Fibroblast of mammary gland (primary cell): ENCODE results near the gene VPS9D1.
"Not testable (repeated sequence)": the region's sequence is repeated elsewhere in the genome, so short reads cannot be mapped to it uniquely, and the experiment has no call there.

Experiments used
- DNase-seq: peaks from one replicate; pipeline ENCODE4 v3.0.0-alpha.2; 2010; ENCODE audit warnings: low read depth
- H3K4me3 ChIP-seq: 2 replicates; pipeline ENCODE4 v1.5.1; 2011; ENCODE audit warnings: low read depth, mild to moderate bottlenecking, low read length, moderate library complexity; ENCODE audit not compliant: control insufficient read depth
- TF ChIP-seq, protein P1 (sequence below): conservative IDR thresholded peaks from 2 replicates; pipeline ENCODE4 v1.5.1; 2011; ENCODE audit warnings: low read depth, low read length, inconsistent platforms; ENCODE audit not compliant: control insufficient read depth, insufficient read depth

VPS9D1 gene

DNA sequence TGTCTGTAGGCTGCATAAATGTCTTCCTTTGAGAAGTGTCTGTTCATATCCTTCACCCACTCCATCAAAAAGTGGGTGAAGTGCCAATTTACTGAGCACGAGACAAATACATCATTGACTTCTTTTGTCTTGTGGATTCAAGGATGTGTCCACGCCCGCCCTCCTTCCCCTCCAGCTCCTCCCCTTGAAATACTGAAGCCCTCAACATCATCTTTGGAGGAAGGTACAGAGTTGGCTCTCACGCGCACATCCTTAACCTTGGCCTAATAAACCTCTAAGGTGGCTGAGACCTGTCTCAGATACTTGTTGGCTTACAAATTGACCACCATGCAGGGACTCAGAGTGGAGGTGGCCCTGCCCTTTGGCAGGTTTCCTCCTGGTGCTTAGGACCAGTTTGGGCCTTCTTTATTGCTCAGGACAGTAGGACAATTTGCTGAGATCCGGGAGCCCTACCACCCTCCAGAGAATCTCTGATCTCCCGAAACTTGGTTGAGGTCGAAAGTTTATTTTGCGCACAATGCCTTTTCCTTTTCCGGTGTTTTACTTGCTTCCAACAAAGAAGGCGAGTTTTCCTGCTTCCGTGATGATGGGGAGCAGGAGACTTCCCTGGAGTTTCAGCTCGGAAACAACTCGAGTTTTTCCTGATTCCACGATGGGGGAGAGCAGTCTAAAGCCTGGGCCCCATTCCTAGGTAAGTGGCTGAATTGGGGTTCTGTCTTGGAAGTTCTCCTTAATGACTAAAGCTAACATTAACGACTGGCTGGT lies 48.3 kb downstream of the VPS9D1 start:
- TF ChIP-seq, protein P1, sequence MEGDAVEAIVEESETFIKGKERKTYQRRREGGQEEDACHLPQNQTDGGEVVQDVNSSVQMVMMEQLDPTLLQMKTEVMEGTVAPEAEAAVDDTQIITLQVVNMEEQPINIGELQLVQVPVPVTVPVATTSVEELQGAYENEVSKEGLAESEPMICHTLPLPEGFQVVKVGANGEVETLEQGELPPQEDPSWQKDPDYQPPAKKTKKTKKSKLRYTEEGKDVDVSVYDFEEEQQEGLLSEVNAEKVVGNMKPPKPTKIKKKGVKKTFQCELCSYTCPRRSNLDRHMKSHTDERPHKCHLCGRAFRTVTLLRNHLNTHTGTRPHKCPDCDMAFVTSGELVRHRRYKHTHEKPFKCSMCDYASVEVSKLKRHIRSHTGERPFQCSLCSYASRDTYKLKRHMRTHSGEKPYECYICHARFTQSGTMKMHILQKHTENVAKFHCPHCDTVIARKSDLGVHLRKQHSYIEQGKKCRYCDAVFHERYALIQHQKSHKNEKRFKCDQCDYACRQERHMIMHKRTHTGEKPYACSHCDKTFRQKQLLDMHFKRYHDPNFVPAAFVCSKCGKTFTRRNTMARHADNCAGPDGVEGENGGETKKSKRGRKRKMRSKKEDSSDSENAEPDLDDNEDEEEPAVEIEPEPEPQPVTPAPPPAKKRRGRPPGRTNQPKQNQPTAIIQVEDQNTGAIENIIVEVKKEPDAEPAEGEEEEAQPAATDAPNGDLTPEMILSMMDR, result no peak
- no peak overlapping the region for H3K4me3 ChIP-seq
- DNase-seq, result no peak

DNA sequence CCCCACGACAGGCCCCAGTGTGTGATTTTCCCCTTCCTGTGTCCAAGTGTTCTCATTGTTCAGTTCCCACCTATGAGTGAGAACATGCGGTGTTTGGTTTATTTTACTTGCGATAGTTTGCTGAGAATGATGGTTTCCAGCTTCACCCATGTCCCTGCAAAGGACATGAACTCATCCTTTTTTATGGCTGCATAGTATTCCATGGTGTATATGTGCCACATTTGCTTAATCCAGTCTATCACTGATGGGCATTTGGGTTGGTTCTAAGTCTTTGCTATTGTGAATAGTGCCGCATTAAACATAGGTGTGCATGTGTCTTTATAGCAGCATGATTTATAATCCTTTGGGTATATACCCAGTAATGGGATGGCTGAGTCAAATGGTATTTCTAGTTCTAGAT lies 49.1 kb downstream of the VPS9D1 start:
- not testable (repeated sequence) for H3K4me3 ChIP-seq, DNase-seq

DNA sequence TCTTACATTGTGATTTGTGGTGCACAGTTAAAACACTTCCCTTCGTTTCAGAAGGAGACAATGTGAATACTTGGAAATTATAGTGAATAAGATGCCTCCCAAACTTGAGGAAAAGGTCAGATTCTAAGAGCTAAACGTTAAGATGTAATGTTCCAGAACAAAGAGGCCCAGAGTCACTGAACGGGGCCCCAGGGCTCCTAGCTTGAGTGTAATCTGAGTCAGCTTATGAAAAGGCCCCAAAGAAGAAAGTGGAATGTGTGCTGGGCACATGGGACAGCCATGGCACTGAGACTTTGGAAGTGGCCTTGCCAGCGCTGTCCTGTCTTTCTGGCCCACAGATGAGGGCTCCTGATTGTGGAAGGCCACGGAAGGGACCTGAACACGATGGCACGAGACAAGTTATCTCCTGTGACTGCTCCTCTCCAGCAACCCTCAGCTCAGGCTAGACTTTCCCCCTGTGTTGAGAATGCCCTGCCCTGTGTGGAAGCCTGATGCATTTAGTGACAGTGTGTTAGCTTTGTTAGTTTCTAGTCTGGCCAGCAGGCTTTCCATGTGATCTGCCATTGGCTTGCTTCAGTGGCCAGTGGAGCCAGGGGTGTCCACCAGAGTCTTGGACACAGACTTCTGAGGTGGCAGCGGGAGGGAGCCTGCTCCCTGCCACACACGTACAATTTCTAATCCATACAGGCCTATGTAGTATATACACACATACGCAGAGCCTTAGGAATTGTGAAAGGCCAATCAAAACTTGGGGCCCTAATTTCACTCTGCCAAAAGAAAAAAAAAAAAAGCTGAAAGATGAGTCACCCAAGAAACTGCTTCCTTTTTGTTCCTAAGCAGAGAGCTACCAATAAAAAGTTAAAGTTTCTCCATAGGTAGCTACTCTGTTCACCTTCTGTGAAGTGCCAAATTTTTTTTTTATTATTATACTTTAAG lies 49.9 kb downstream of the VPS9D1 start:
- H3K4me3 ChIP-seq, result no peak overlapping the region
- peak; percentile 50 for DNase-seq
- TF ChIP-seq, protein P1, result no peak

DNA sequence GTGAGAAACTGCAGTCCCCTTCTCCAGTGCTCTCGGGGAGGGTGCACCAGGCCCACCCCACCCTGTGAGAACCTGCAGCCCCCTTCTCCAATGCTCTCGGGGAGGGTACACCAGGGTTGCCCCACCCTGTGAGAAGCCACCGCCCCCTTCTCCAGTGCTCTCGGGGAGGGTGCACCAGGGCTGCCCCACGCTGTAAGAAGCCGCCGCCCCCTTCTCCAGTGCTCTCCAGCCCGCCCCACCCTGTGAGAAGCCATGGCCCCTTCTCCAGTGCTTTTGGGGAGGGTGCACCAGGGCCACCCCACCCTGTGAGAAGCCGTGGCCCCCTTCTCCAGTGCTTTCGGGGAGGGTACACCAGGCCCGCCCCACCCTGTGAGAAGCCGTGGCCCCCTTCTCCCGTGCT lies 50.9 kb downstream of the VPS9D1 start:
- DNase-seq, result no peak
- TF ChIP-seq, protein P1, result no peak
- H3K4me3 ChIP-seq, result no peak overlapping the region

DNA sequence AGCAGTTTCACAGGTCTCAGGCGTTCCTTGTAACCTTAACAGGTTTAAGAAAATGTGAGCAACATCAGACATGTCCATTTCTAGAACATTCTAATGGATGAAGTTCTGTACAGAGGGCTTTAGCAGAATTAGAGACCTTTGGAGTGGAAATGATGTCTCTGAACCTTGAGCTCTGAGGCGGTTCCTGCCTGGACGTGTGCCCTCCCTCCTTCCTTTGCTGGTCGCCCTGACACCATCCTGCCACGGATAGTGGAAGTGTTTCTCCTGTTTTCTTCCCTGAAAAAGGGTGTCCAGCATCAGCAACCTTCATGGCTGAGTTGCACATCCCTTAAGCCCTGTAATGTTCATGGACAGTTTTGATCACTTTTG lies 51.9 kb downstream of the VPS9D1 start:
- no peak overlapping the region for H3K4me3 ChIP-seq
- TF ChIP-seq, protein P1, result no peak
- DNase-seq, result no peak

DNA sequence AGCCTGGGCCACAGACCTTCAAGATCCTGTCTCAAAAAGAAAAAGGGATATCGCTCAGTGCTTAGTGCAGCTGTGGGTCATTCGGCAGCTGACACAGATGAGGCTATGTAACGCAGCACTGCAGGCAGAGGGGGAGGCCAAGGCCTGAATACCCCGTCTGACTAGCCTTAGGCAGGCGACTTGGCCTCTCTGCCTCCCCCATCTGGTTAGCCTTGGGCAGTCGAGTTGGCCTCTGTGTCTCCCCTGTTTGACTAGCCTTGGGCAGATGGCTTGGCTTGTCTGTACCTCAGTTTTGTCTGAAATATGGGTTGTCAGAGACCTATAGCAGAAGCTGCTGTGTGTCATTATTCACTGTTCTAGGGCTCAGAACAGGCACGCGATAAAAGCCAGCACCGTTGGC lies 53.1 kb downstream of the VPS9D1 start:
- H3K4me3 ChIP-seq, result no peak overlapping the region
- TF ChIP-seq, protein P1, result no peak
- no peak for DNase-seq

DNA sequence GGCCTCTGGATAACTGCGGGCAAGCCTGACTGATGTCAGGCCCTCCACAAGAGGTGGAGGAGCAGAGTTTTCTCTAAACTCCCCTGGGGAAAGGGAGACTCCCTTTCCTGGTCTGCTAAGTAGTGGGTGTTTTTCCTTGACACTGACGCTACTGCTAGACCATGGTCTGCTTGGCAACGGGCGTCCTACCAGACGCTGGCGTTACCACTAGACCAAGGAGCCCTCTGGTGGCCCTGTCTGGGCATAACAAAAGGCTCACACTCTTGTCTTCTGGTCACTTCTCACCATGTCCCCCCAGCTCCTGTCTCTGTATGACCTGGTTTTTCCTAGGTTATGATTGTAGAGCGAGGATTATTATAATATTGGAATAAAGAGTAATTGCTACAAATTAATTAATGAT lies 53.7 kb downstream of the VPS9D1 start:
- not testable (repeated sequence) for H3K4me3 ChIP-seq
- TF ChIP-seq, protein P1, result peak; percentile 52
- peak; percentile 71 for DNase-seq

DNA sequence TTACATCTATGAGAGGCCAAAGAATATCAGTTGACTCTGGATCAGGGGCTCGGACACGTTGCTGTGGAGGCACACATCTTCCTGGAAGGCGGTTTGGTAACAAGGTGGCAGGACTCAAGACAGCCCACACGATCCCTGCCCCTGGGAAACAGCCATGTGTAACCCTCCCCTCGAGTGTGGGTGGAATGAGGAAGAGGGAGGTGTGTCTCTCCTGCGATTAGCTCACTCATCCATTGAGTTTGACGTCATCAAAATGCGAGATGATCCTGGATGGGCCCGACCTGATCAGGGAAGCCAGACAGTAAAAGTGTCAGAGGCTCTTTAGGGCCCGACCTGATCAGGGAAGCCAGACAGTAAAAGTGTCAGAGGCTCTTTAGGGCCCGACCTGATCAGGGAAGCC lies 56.5 kb downstream of the VPS9D1 start:
- not testable (repeated sequence) for H3K4me3 ChIP-seq
- DNase-seq, result peak; percentile 28
